AG04449 (cell line): ENCODE data around the gene DPF3.
"Not testable (repeated sequence)": the region's sequence is repeated elsewhere in the genome, so short reads cannot be mapped to it uniquely, and the experiment has no call there.

Experiments used
- CTCF ChIA-PET: fragments of 350-600 bp; formaldehyde crosslinking; extraction: SDS; loops from one replicate; lab custom pipeline; 2021; ENCODE audit warnings: antibody characterized with exemption; lab: Yijun Ruan, JAX
- POLR2A ChIA-PET: fragments of 400-600, 350-600 bp; formaldehyde crosslinking; extraction: SDS; loops from one replicate; lab custom pipeline; 2020; ENCODE audit warnings: antibody characterized with exemption, inconsistent platforms; lab: Yijun Ruan, JAX
- DNase-seq: peaks from one replicate; pipeline ENCODE4 v3.0.0-alpha.2; 2010; ENCODE audit warnings: low read depth, low spot score
- H3K4me3 ChIP-seq: 2 replicates; pipeline ENCODE4 v1.5.1; 2011; ENCODE audit warnings: low read depth, mild to moderate bottlenecking, control low read depth, low read length
- TF ChIP-seq, protein P1 (sequence below): IDR thresholded peaks from one replicate; pipeline ENCODE4 v1.5.1; 2011; ENCODE audit warnings: mild to moderate bottlenecking, moderate library complexity, low read length, control low read depth, inconsistent platforms; ENCODE audit not compliant: insufficient read depth; ENCODE audit errors: missing control alignments

Gene DPF3

DNA sequence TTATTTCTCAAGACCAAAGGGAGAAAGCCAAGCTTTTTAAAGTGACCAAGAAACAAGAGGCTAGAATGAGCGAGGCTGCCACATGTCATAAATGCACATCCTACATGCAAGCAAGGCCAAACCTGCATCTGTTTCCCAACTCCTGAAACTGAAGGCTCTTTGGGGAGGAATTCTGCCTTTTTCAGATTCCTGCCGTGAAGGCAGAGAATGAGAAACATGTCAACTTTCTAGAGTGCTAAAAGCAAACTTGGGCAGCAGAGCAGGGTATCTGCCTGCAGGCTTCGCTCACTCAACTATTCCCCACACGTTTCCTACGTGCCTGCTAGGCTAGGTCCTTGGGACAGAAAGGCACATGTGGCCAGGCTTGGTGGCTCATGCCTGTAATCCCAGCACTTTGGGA lies 15.2 kb downstream of the DPF3 start:
- no peak overlapping the region for H3K4me3 ChIP-seq
- CTCF ChIA-PET: no interaction called here
- POLR2A ChIA-PET: no interaction called here
- no peak for DNase-seq
- TF ChIP-seq, protein P1, sequence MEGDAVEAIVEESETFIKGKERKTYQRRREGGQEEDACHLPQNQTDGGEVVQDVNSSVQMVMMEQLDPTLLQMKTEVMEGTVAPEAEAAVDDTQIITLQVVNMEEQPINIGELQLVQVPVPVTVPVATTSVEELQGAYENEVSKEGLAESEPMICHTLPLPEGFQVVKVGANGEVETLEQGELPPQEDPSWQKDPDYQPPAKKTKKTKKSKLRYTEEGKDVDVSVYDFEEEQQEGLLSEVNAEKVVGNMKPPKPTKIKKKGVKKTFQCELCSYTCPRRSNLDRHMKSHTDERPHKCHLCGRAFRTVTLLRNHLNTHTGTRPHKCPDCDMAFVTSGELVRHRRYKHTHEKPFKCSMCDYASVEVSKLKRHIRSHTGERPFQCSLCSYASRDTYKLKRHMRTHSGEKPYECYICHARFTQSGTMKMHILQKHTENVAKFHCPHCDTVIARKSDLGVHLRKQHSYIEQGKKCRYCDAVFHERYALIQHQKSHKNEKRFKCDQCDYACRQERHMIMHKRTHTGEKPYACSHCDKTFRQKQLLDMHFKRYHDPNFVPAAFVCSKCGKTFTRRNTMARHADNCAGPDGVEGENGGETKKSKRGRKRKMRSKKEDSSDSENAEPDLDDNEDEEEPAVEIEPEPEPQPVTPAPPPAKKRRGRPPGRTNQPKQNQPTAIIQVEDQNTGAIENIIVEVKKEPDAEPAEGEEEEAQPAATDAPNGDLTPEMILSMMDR: no peak

DNA sequence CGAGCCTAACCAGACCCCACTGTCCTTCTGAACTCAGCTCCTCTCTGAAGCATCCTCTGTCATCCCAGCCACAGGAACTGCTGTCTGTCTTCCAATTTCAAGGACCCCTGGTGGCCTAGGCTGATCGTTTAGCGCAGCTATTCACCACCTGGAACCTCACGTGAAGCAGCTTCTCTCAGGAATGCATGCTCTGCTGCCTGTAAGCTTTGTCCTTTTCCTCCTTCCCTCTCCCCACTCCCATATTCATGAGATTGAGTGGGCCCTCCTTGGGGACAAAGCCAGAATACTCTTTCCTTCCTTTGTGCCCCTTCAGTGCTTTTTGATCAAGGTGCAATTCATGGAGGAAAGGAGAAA lies 17.2 kb downstream of the DPF3 start:
- TF ChIP-seq, protein P1: no peak
- CTCF ChIA-PET: no interaction called here
- POLR2A ChIA-PET: no interaction called here

DNA sequence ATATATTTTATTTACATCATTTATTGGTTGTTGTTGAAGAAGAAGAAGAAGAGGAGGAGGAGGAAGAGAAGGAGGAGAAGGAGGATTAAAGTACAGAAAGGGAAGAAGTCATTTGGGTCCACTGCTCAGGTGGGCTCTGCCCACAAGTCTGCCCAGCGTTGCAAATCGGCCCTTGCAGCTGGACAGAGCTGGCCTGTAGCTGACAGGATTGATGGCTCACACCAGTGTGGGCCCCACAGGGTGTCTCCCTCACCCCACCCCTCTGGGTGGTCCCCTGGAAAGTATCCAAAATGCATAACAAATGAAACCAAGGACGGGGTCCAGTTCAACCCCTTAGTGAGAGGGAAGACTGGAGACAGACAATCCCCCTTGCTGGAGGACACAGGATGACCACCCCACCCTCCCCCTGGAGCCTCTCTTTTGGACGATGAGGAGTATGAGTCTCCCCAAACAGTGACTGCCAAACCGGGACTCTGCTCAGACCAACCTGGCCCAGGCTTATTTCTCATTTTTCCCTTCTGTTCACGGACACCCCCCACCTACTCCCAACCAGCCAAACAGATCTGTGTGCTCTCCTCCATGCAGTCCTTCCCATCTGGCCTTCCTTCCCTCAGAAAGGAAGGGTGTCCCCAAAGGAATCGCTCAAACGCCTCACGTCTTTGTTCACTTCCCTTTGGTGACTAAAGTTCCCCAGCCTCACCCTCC lies 17.7 kb downstream of the DPF3 start:
- ChIA-PET POLR2A (no interaction called here), CTCF (no interaction called here)
- H3K4me3 ChIP-seq: no peak overlapping the region
- no peak for DNase-seq
- TF ChIP-seq, protein P1: no peak

More for the DNA sequence above, 17.2 kb downstream of the DPF3 start:
- no peak overlapping the region for H3K4me3 ChIP-seq
- DNase-seq: no peak

DNA sequence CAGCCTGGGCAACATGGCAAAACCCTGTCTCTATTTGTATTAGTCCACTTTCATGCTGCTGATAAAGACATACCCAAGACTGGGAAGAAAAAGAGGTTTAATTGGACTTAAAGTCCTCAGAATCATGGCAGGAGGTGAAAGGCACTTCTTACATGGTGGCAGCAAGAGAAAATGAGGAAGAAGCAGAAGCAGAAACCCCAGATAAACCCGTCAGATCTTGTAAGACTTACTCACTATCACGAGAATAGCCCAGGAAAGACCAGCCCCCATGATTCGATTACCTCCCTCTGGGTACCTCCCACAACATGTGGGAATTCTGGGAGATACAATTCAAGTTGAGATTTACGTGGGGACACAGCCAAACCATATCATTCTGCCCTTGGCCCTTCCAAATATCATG lies 23.0 kb downstream of the DPF3 start:
- CTCF ChIA-PET: interaction anchor here (0.9 kb wide), 1 partner anchor 358 kb away, joined by 4 read pairs; no protein-coding TSS in a partner anchor
- DNase-seq, H3K4me3 ChIP-seq, POLR2A ChIA-PET: not testable (repeated sequence)

DNA sequence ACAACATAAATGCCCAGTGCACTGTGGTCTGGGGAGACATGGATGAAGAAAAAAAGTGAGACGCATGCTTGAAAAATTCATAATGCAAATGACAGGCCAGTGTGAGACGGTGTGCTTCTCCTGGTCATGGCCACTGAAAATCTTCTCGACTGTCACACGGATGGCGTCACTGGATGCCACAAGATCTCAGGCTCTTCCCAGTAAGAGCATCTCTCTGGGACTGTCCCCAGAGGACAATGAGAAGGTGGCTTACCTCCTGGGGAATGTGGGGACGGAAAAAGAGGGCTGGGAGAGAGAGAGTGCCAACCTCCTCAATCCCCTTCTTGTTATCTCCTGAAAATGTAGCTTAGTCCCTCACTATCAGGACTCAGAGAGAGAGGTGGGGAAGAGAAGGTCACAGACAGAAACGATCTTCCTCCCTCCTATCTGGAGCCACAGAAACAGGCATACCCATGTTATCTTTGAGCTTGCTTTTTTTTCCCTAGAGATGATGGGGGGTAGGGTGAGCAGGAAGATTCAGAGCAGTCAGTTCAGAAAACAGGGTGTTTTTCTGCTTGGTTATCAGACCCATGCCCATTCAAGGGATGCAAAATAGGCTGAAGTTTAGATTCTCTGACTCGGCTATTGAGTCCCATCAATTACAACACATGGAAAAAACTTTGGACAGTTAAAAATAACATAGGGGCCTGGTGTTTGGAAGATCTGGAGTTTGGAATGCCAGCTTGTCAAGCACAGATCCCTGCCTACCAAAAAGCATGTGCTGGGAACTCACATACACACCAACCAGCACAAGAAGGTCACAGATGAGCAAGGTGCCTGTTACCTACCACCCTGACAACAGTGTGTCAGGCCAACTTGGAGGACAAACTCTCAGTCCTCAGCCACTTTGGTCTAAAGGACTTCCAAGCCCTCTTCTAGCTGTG lies 24.2 kb downstream of the DPF3 start:
- TF ChIP-seq, protein P1: no peak
- no peak for DNase-seq
- H3K4me3 ChIP-seq: no peak overlapping the region
- ChIA-PET POLR2A (no interaction called here), CTCF (interaction anchor here (1.1 kb wide), 1 partner anchor 355 kb away, joined by 6 read pairs; no protein-coding TSS in a partner anchor)

DNA sequence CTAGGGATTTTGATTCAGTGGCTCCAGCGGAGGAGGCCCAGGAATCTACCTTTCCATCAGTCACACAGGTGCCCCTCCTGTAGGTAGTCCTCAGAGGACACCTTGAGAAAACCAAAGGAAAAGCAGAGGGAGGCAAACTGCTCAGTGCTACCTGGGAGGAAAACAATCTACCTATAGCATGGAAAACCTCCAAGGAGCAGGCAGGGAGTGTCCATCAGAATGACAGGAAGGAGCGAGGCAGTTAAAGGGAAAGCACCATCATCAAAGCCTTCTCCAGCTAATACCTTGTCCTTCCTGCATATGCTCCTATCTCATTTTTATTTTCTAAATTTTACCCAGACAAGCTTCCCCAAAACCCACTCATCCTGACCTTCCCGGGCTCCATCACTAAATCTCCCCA lies 25.4 kb downstream of the DPF3 start:
- TF ChIP-seq, protein P1: no peak
- POLR2A ChIA-PET: no interaction called here
- DNase-seq: no peak
- no peak overlapping the region for H3K4me3 ChIP-seq
- CTCF ChIA-PET: no interaction called here
